Stimulated activated CD8-positive, alpha-beta memory T cell treated with anti-CD3 and anti-CD28 coated beads, Interleukin-2, amount 100 ng/mL, for 48 hours (primary cell): ENCODE results near the gene XPOT.
A peak's percentile ranks its signal among the peaks of the same experiment; 100 is the strongest.

Source experiments
- DNase-seq, 2 donors: peaks; one replicate each; pipeline ENCODE4 v3.0.0-alpha.2; 2020; ENCODE audit warnings: low read depth in 2 of 2

XPOT gene

GRCh38 chr12:64427988-64428387, 23.8 kb downstream of the XPOT start:
- DNase-seq: no peak

GRCh38 chr12:64428956-64429355, 24.8 kb downstream of the XPOT start:
- no peak for DNase-seq

GRCh38 chr12:64430886-64431285, 26.7 kb downstream of the XPOT start:
- no peak for DNase-seq

GRCh38 chr12:64431791-64432190, 27.6 kb downstream of the XPOT start:
- no peak for DNase-seq

GRCh38 chr12:64433915-64434314, 29.7 kb downstream of the XPOT start:
- DNase-seq: no peak

GRCh38 chr12:64440100-64440499, 35.9 kb downstream of the XPOT start:
- no peak for DNase-seq

- DNase-seq: no peak
Observed at GRCh38 chr12:64445490-64445889, 41.3 kb downstream of the XPOT start.

GRCh38 chr12:64446295-64446694, 42.1 kb downstream of the XPOT start:
- DNase-seq: no peak

- no peak for DNase-seq
Observed at GRCh38 chr12:64450057-64450640, 46.0 kb downstream of the XPOT start.

- DNase-seq: no peak
Observed at GRCh38 chr12:64450711-64451486, 46.7 kb downstream of the XPOT start.

GRCh38 chr12:64451687-64452558, 47.7 kb downstream of the XPOT start, which contains the start of gene TBK1:
Gene TBK1 (plus strand): TSS chr12:64452120. CDS start chr12:64455871, 3,751 bp downstream.
- peak; percentile 67 to 68 for DNase-seq

- DNase-seq: no peak
Observed at GRCh38 chr12:64452559-64453329, 48.6 kb downstream of the XPOT start.

GRCh38 chr12:64455506-64455905, 51.3 kb downstream of the XPOT start:
- DNase-seq: no peak

GRCh38 chr12:64456119-64456518, 51.9 kb downstream of the XPOT start:
- no peak for DNase-seq

- peak in 1 of 2 donors; percentile 15 for DNase-seq
Observed at GRCh38 chr12:64457032-64457431, 52.8 kb downstream of the XPOT start.

GRCh38 chr12:64457466-64457865, 53.3 kb downstream of the XPOT start:
- DNase-seq: no peak

GRCh38 chr12:64457923-64458322, 53.7 kb downstream of the XPOT start:
- DNase-seq: no peak

- no peak for DNase-seq
Observed at GRCh38 chr12:64459394-64459891, 55.3 kb downstream of the XPOT start.

- no peak for DNase-seq
Observed at GRCh38 chr12:64461634-64462414, 57.6 kb downstream of the XPOT start.

GRCh38 chr12:64466178-64466577, 62.0 kb downstream of the XPOT start:
- DNase-seq: no peak

- no peak for DNase-seq
Observed at GRCh38 chr12:64468966-64469365, 64.8 kb downstream of the XPOT start.
